A549 (cell line): Measurements from ENCODE around the gene PIK3CD. TPM values are rescaled to one million over a fixed set of nuclear protein-coding genes. Genes with fewer than 3 reads are reported as not detected.

Experiments
- ATAC-seq, 2 experiments: fragments of 200-7000 bp in 1 of 2; fragments of >200 bp in 1 of 2; cut with Nextera tagmentation in 1 of 2; cut with Tn5 transposase in 1 of 2; 3 replicates each; pipeline versions ENCODE4 v1.8.0 to v1.9.1; 2018 to 2020; ENCODE audit warnings: mild to moderate bottlenecking in 1 of 2, moderate library complexity in 1 of 2
- CTCF ChIA-PET: fragments of 300-600 bp; sonication (Branson Sonifier 250); formaldehyde crosslinking; extraction: SDS; loops from one replicate; lab custom pipeline; 2021; ENCODE audit warnings: antibody characterized with exemption, inconsistent platforms; lab: Yijun Ruan, JAX
- POLR2A ChIA-PET: fragments of 350-600 bp; formaldehyde crosslinking; extraction: SDS; loops from one replicate; lab custom pipeline; 2021; ENCODE audit warnings: antibody characterized with exemption, inconsistent platforms; lab: Yijun Ruan, JAX
- DNase-seq, 2 experiments: peaks; one replicate each; pipeline versions ENCODE4 v3.0.0 to v3.0.0-alpha.2; 2011 to 2016; ENCODE audit warnings: low read depth in 1 of 2, low spot score in 1 of 2
- FAIRE-seq: peaks from 2 replicates; lab custom pipeline; 2011; peaks lifted over from hg19 to GRCh38; lab: Jason Lieb, UNC
- H3K27ac ChIP-seq, 2 experiments: fragments of >200 bp; sonication (Bioruptor Twin); formaldehyde crosslinking; 3 replicates each; pipeline ENCODE4 v1.5.1; 2016 to 2017
- H3K4me1 ChIP-seq: fragments of >200 bp; sonication (Bioruptor Twin); formaldehyde crosslinking; 3 replicates; pipeline ENCODE4 v1.6.1; 2016
- H3K4me2 ChIP-seq: fragments of >200 bp; sonication (Bioruptor Twin); formaldehyde crosslinking; 3 replicates; pipeline ENCODE4 v1.6.1; 2016
- H3K4me3 ChIP-seq: fragments of >200 bp; sonication (Bioruptor Twin); formaldehyde crosslinking; 3 replicates; pipeline ENCODE4 v1.5.1; 2016
- H3K9me3 ChIP-seq: fragments of >200 bp; sonication (Bioruptor Twin); formaldehyde crosslinking; 3 replicates; pipeline ENCODE4 v1.6.1; 2016
- BHLHE40 ChIP-seq: IDR thresholded peaks from 2 replicates; pipeline ENCODE4 v1.6.1; 2012; ENCODE audit warnings: low read depth, low read length, inconsistent platforms
- CBX2 ChIP-seq: fragments of 200-600 bp; sonication (generic); IDR thresholded peaks from 2 replicates; pipeline ENCODE4 v1.6.1; 2016; ENCODE audit warnings: low read depth, mild to moderate bottlenecking, borderline replicate concordance
- CBX8 ChIP-seq: fragments of 200-600 bp; sonication (generic); IDR thresholded peaks from 2 replicates; pipeline ENCODE4 v1.6.1; 2016
- CTCF ChIP-seq: fragments of >200 bp; sonication (Bioruptor Twin); formaldehyde crosslinking; IDR thresholded peaks from 3 replicates; pipeline ENCODE4 v1.5.1; 2016
- EHF ChIP-seq: fragments of 250-450 bp; sonication (Bioruptor Pico); IDR thresholded peaks from 2 replicates; pipeline ENCODE4 v1.5.0; 2020; ENCODE audit warnings: mild to moderate bottlenecking
- EHMT2 ChIP-seq: fragments of 200-600 bp; sonication (generic); IDR thresholded peaks from 2 replicates; pipeline ENCODE4 v1.6.1; 2016; ENCODE audit warnings: antibody characterized with exemption, low read depth, mild to moderate bottlenecking, moderate library complexity
- ESRRA ChIP-seq: fragments of 150-350 bp; IDR thresholded peaks from 2 replicates; pipeline ENCODE4 v1.6.1; 2014; ENCODE audit warnings: mild to moderate bottlenecking, low read length, borderline replicate concordance
- FOSL2 ChIP-seq, 2 experiments: fragments of 450-650 bp in 1 of 2; fragments of >200 bp in 1 of 2; sonication (Bioruptor Twin) in 1 of 2; formaldehyde crosslinking; IDR thresholded peaks; 2 replicates each; pipeline versions ENCODE4 v1.5.0 to v1.6.1; 2016 to 2020; ENCODE audit warnings: mild to moderate bottlenecking in 1 of 2, moderate library complexity in 1 of 2
- GATA3 ChIP-seq: IDR thresholded peaks from 2 replicates; pipeline ENCODE4 v1.6.1; 2012; ENCODE audit warnings: borderline replicate concordance
- HES2 ChIP-seq: fragments of >200 bp; sonication (Bioruptor Twin); formaldehyde crosslinking; IDR thresholded peaks from 2 replicates; pipeline ENCODE4 v1.6.1; 2016
- HEYL ChIP-seq: fragments of 250-450 bp; sonication (Bioruptor Pico); IDR thresholded peaks from 2 replicates; pipeline ENCODE4 v1.8.0; 2021; ENCODE audit warnings: mild to moderate bottlenecking, moderate library complexity
- JUNB ChIP-seq: fragments of >200 bp; sonication (Bioruptor Twin); formaldehyde crosslinking; IDR thresholded peaks from 2 replicates; pipeline ENCODE4 v1.6.1; 2016
- KDM5A ChIP-seq: fragments of 200-600 bp; sonication (generic); IDR thresholded peaks from 2 replicates; pipeline ENCODE4 v1.6.1; 2016; ENCODE audit warnings: antibody characterized with exemption, mild to moderate bottlenecking
- MAFK ChIP-seq: fragments of 450-650 bp; IDR thresholded peaks from 2 replicates; pipeline ENCODE4 v1.6.1; 2014; ENCODE audit not compliant: partially characterized antibody
- NR3C1 ChIP-seq: fragments of >200 bp; sonication (Bioruptor Twin); formaldehyde crosslinking; IDR thresholded peaks from 3 replicates; pipeline ENCODE4 v1.6.1; 2017
- PHF8 ChIP-seq: fragments of 200-600 bp; sonication (generic); IDR thresholded peaks from 2 replicates; pipeline ENCODE4 v1.6.1; 2016; ENCODE audit warnings: low read depth, mild to moderate bottlenecking, antibody characterized with exemption, moderate library complexity, borderline replicate concordance
- POLR2A ChIP-seq: IDR thresholded peaks from 2 replicates; pipeline ENCODE4 v1.6.1; 2012; ENCODE audit warnings: mild to moderate bottlenecking, low read length
- POLR2AphosphoS2 ChIP-seq: conservative IDR thresholded peaks from 2 replicates; pipeline ENCODE4 v1.6.1; 2012; ENCODE audit warnings: low read length, improper control_type of control experiment, inconsistent platforms
- REST ChIP-seq: fragments of 200-600 bp; sonication (generic); IDR thresholded peaks from 2 replicates; pipeline ENCODE4 v1.6.1; 2016; ENCODE audit warnings: antibody characterized with exemption, mild to moderate bottlenecking, moderate library complexity
- RFX5 ChIP-seq: fragments of 450-650 bp; IDR thresholded peaks from 2 replicates; pipeline ENCODE4 v1.7.1; 2014; ENCODE audit warnings: antibody characterized with exemption, mild to moderate bottlenecking, moderate library complexity
- USF2 ChIP-seq: fragments of 450-650 bp; IDR thresholded peaks from 2 replicates; pipeline ENCODE4 v1.6.1; 2014; ENCODE audit warnings: antibody characterized with exemption
- WGBS: methylation state at CpG from one replicate; pipeline ENCODE4 v1.1.6; 2017; ENCODE audit errors: missing lambda C conversion rate; 5-methylcytosine and 5-hydroxymethylcytosine counted together
- polyA plus RNA-seq, 4 experiments: library from polyadenylated mRNA; depleted of rRNA in 3 of 4; stranded (reverse); fragments of >200 nt; fragmentation: RNase III in 1 of 4; extraction: RNeasy Plus Mini Kit Qiagen cat#74134 plus additional on column Dnase treatment in 1 of 4; gene quantifications; 2 replicates in 3 of 4; 3 replicates in 1 of 4; pipeline ENCODE4 v1.2.3, GENCODE V29; 2011 to 2017

Gene PIK3CD
- polyA plus RNA-seq, 2 of the 4 experiments (the other 2 are of a cell fraction) = 2.4 to 3.5 TPM

GRCh38 chr1:9690440-9691107 is 39.0 kb downstream of the PIK3CD start (continued):
- no peak for TF ChIP-seq HEYL (CRISPR knock-in tag)
- no peak for TF ChIP-seq JUNB
- TF ChIP-seq BHLHE40 = no peak
- no peak for TF ChIP-seq POLR2A
- no peak for TF ChIP-seq GATA3

GRCh38 chr1:9691108-9691445 is 39.5 kb downstream of the PIK3CD start:
- H3K27ac ChIP-seq = no peak overlapping the region
- TF ChIP-seq KDM5A (no peak), CBX2 (no peak)
- ChIA-PET CTCF (interaction anchor here (0.8 to 7.8 kb wide), 8 partner anchors 11 to 93 kb away, joined by 3 to 37 read pairs (median 4); no protein-coding TSS in a partner anchor), POLR2A (no interaction called here)
- H3K9me3 ChIP-seq = no peaks in the 10 kb centered on the region
- 66% methylated on average over 6 of the region's 6 CpGs for WGBS
- peak overlapping the region; percentile 91; the same call in 1 of the 3 replicates for H3K4me2 ChIP-seq
- no peak for ATAC-seq
- no peak for DNase-seq
- no peak for FAIRE-seq
- H3K4me3 ChIP-seq = no peak overlapping the region
- H3K4me1 ChIP-seq = peaks cover 23% of the 10 kb centered on the region; the same call in 2 of the 3 replicates

GRCh38 chr1:9691691-9692090 is 40.2 kb downstream of the PIK3CD start:
- ATAC-seq (no peak), FAIRE-seq (no peak), DNase-seq (no peak)
- ChIA-PET CTCF (interaction anchor here (0.7 to 7.8 kb wide), 9 partner anchors 11 to 99 kb away, joined by 3 to 37 read pairs (median 4); no protein-coding TSS in a partner anchor), POLR2A (no interaction called here)
- TF ChIP-seq FOSL2 (IDR thresholded peaks at IDR 0.05) (no peak), FOSL2 (CRISPR knock-in tag; IDR thresholded peaks at IDR 0.05) (no peak), CTCF (no peak), EHF (CRISPR knock-in tag) (no peak), CBX8 (no peak)
- peaks cover 23% of the 10 kb centered on the region; the same call in 2 of the 3 replicates for H3K4me1 ChIP-seq
- no peak overlapping the region for H3K4me3 ChIP-seq
- no peak overlapping the region for H3K27ac ChIP-seq
- WGBS = 48% methylated on average over 5 of the region's 5 CpGs
- H3K4me2 ChIP-seq = no peak overlapping the region
- no peaks in the 10 kb centered on the region for H3K9me3 ChIP-seq

- ChIA-PET CTCF (no interaction called here), POLR2A (no interaction called here)
- no peak for DNase-seq
- no peak for FAIRE-seq
- Histone ChIP-seq H3K4me2 (no peak overlapping the region), H3K9me3 (no peaks in the 10 kb centered on the region), H3K4me1 (peaks cover 19% of the 10 kb centered on the region), H3K4me3 (no peak overlapping the region), H3K27ac (no peak overlapping the region)
- 92% methylated on average over 2 of the region's 2 CpGs for WGBS
- ATAC-seq = no peak
- TF ChIP-seq HEYL (CRISPR knock-in tag) = no peak
- no peak for TF ChIP-seq FOSL2 (IDR thresholded peaks at IDR 0.05)
- no peak for TF ChIP-seq FOSL2 (CRISPR knock-in tag; IDR thresholded peaks at IDR 0.05)
- no peak for TF ChIP-seq EHMT2
- TF ChIP-seq REST = no peak
- TF ChIP-seq RFX5 = no peak
- no peak for TF ChIP-seq CTCF
- TF ChIP-seq NR3C1 = no peak
- no peak for TF ChIP-seq PHF8
- TF ChIP-seq CBX8 = no peak
- no peak for TF ChIP-seq USF2
- no peak for TF ChIP-seq JUNB
- TF ChIP-seq MAFK = no peak
- no peak for TF ChIP-seq ESRRA
- no peak for TF ChIP-seq HES2
- TF ChIP-seq POLR2AphosphoS2 = no peak
- no peak for TF ChIP-seq KDM5A
- TF ChIP-seq BHLHE40 = no peak
These were observed 45.3 kb downstream of the PIK3CD start for GRCh38 chr1:9696793-9697192.
